SK-N-SH (cell line): Measurements from ENCODE around the gene YIF1B. TPM values are rescaled to one million over a fixed set of nuclear protein-coding genes. Genes with fewer than 3 reads are reported as not detected.

Source experiments
- CTCF ChIA-PET: fragments of 300-600, 350-600 bp; formaldehyde crosslinking; extraction: SDS; loops from one replicate; lab custom pipeline; 2021; lab: Yijun Ruan, JAX
- POLR2A ChIA-PET: fragments of 350-600 bp; sonication (Branson Sonifier 250); formaldehyde crosslinking; extraction: SDS; loops from one replicate; lab custom pipeline; 2020; ENCODE audit warnings: antibody characterized with exemption, inconsistent platforms; lab: Yijun Ruan, JAX
- DNase-seq: peaks from one replicate; pipeline ENCODE4 v3.0.0; 2012
- H2AFZ ChIP-seq: fragments of 200-600 bp; sonication (generic); 2 replicates; pipeline ENCODE4 v1.8.1; 2016; ENCODE audit warnings: antibody characterized with exemption, mild to moderate bottlenecking, low read depth
- H3F3A ChIP-seq: fragments of 200-600 bp; sonication (generic); replicated peaks from 2 replicates; pipeline ENCODE3; 2016; ENCODE audit warnings: antibody characterized with exemption, mild to moderate bottlenecking; ENCODE audit not compliant: insufficient read depth
- H3K27ac ChIP-seq, 2 experiments: fragments of 200-500 bp in 1 of 2; fragments of 200-600 bp in 1 of 2; sonication (Bioruptor generic) in 1 of 2; sonication (generic), shearing (Covaris generic) in 1 of 2; 2 replicates each; pipeline versions ENCODE4 v1.5.1 to v1.6.1; 2014 to 2016; ENCODE audit warnings: low read depth in 2 of 2, inconsistent platforms in 1 of 2, low read length in 1 of 2, mild to moderate bottlenecking in 1 of 2, mixed read lengths in 1 of 2
- H3K27me3 ChIP-seq: fragments of 200-600 bp; sonication (generic), shearing (Covaris generic); 2 replicates; pipeline ENCODE4 v1.6.1; 2016; ENCODE audit warnings: mixed run types; ENCODE audit not compliant: insufficient read depth
- H3K36me3 ChIP-seq, 2 experiments: fragments of 200-500 bp in 1 of 2; fragments of 200-600 bp in 1 of 2; sonication (Bioruptor generic) in 1 of 2; sonication (generic) in 1 of 2; replicated peaks in 1 of 2; 2 replicates each; pipeline versions ENCODE3 to v1.5.1; 2014 to 2016; ENCODE audit warnings: low read length in 1 of 2, mild to moderate bottlenecking in 1 of 2; ENCODE audit not compliant: insufficient read depth in 2 of 2, control insufficient read depth in 1 of 2
- H3K4me1 ChIP-seq, 2 experiments: fragments of 200-500 bp in 1 of 2; fragments of 200-600 bp in 1 of 2; sonication (Bioruptor generic) in 1 of 2; sonication (generic), shearing (Covaris generic) in 1 of 2; 2 replicates each; pipeline versions ENCODE4 v1.5.1 to v1.6.1; 2014 to 2016; ENCODE audit warnings: low read depth in 1 of 2, low read length in 1 of 2, mixed run types in 1 of 2; ENCODE audit not compliant: insufficient read depth in 2 of 2, control insufficient read depth in 1 of 2
- H3K4me2 ChIP-seq: fragments of 200-600 bp; sonication (generic), shearing (Covaris generic); 2 replicates; pipeline ENCODE4 v1.6.1; 2017; ENCODE audit warnings: mixed run types
- H3K4me3 ChIP-seq, 2 experiments: fragments of 200-500 bp in 1 of 2; fragments of 200-600 bp in 1 of 2; sonication (Bioruptor generic) in 1 of 2; sonication (generic), shearing (Covaris generic) in 1 of 2; 2 replicates each; pipeline versions ENCODE4 v1.5.1 to v1.8.1; 2014 to 2016; ENCODE audit warnings: low read depth in 2 of 2, inconsistent platforms in 1 of 2, low read length in 1 of 2, mild to moderate bottlenecking in 1 of 2, mixed read lengths in 1 of 2, moderate library complexity in 1 of 2
- H3K79me2 ChIP-seq: fragments of 200-600 bp; sonication (generic); 2 replicates; pipeline ENCODE4 v1.8.1; 2017; ENCODE audit warnings: mild to moderate bottlenecking; ENCODE audit not compliant: insufficient read depth
- H3K9ac ChIP-seq: fragments of 200-600 bp; sonication (generic); 2 replicates; pipeline ENCODE4 v1.6.1; 2017; ENCODE audit warnings: mixed run types
- H3K9me2 ChIP-seq: fragments of 200-600 bp; sonication (generic); 2 replicates; pipeline ENCODE4 v1.6.1; 2017; ENCODE audit warnings: mixed run types
- H3K9me3 ChIP-seq: fragments of 200-600 bp; sonication (generic); 2 replicates; pipeline ENCODE4 v1.6.1; 2017; ENCODE audit warnings: mixed run types, mild to moderate bottlenecking, moderate library complexity
- H4K20me1 ChIP-seq: fragments of 200-600 bp; sonication (generic); 2 replicates; pipeline ENCODE4 v1.6.1; 2017; ENCODE audit warnings: mild to moderate bottlenecking, mixed run types; ENCODE audit not compliant: insufficient read depth
- CTCF ChIP-seq: fragments of 200-600 bp; sonication (generic); IDR thresholded peaks from 2 replicates; pipeline ENCODE4 v1.6.1; 2017; ENCODE audit warnings: antibody characterized with exemption, mild to moderate bottlenecking, moderate library complexity
- ELF1 ChIP-seq: IDR thresholded peaks from 2 replicates; pipeline ENCODE4 v1.4.0; 2012
- EZH2phosphoT487 ChIP-seq: fragments of 200-600 bp; sonication (generic); IDR thresholded peaks from 2 replicates; pipeline ENCODE4 v1.6.1; 2017; ENCODE audit warnings: low read depth, mixed run types, mild to moderate bottlenecking, antibody characterized with exemption, moderate library complexity, borderline replicate concordance
- FOSL2 ChIP-seq: IDR thresholded peaks from 2 replicates; pipeline ENCODE4 v1.4.0; 2012; ENCODE audit warnings: low read depth, mild to moderate bottlenecking, moderate library complexity, borderline replicate concordance
- GABPA ChIP-seq: IDR thresholded peaks from 2 replicates; pipeline ENCODE4 v1.4.0; 2012; ENCODE audit warnings: low read depth, mild to moderate bottlenecking
- JUND ChIP-seq: IDR thresholded peaks from 2 replicates; pipeline ENCODE4 v1.4.0; 2012
- MEF2A ChIP-seq: IDR thresholded peaks from 2 replicates; pipeline ENCODE4 v1.4.0; 2012; ENCODE audit warnings: low read depth, borderline replicate concordance
- MXI1 ChIP-seq: IDR thresholded peaks from 2 replicates; pipeline ENCODE4 v1.6.1; 2012; ENCODE audit warnings: mild to moderate bottlenecking, low read depth, low read length, improper control_type of control experiment
- POLR2AphosphoS5 ChIP-seq: IDR thresholded peaks from 2 replicates; pipeline ENCODE4 v1.6.1; 2012; ENCODE audit warnings: low read depth, low read length
- RCOR1 ChIP-seq: fragments of 150-350 bp; IDR thresholded peaks from 2 replicates; pipeline ENCODE4 v1.6.1; 2017; ENCODE audit warnings: antibody characterized with exemption, low read length
- REST ChIP-seq: IDR thresholded peaks from 2 replicates; pipeline ENCODE4 v1.6.1; 2012; ENCODE audit warnings: mild to moderate bottlenecking, low read depth, low read length, moderate library complexity
- RXRA ChIP-seq: IDR thresholded peaks from 2 replicates; pipeline ENCODE4 v1.4.0; 2012; ENCODE audit warnings: low read depth, mild to moderate bottlenecking, borderline replicate concordance
- SIN3A ChIP-seq: IDR thresholded peaks from 2 replicates; pipeline ENCODE4 v1.6.1; 2012; ENCODE audit warnings: low read depth, mild to moderate bottlenecking, low read length, moderate library complexity, borderline replicate concordance
- SMC3 ChIP-seq: IDR thresholded peaks from 2 replicates; pipeline ENCODE4 v1.6.1; 2012; ENCODE audit warnings: low read depth, low read length, improper control_type of control experiment
- TAF1 ChIP-seq: IDR thresholded peaks from 2 replicates; pipeline ENCODE4 v1.6.1; 2012; ENCODE audit warnings: low read depth, mild to moderate bottlenecking, low read length, moderate library complexity, borderline replicate concordance
- TCF12 ChIP-seq: IDR thresholded peaks from 2 replicates; pipeline ENCODE4 v1.4.0; 2012
- USF1 ChIP-seq: IDR thresholded peaks from 2 replicates; pipeline ENCODE4 v1.4.0; 2012; ENCODE audit warnings: low read depth, borderline replicate concordance
- USF2 ChIP-seq: fragments of 150-350 bp; IDR thresholded peaks from 2 replicates; pipeline ENCODE4 v1.6.1; 2017; ENCODE audit warnings: antibody characterized with exemption, low read length, low read depth, borderline replicate concordance
- ZBTB33 ChIP-seq: IDR thresholded peaks from 2 replicates; pipeline ENCODE4 v1.4.0; 2012; ENCODE audit warnings: low read depth, borderline replicate concordance
- WGBS: methylation state at CpG from one replicate; pipeline ENCODE4 v1.1.6; 2017; ENCODE audit warnings: low lambda C conversion rate; 5-methylcytosine and 5-hydroxymethylcytosine counted together
- polyA plus RNA-seq, 3 experiments: library from polyadenylated mRNA; depleted of rRNA; stranded (reverse); fragments of >200 nt; gene quantifications; 2 replicates each; pipeline ENCODE4 v1.2.3, GENCODE V29; 2012

The YIF1B gene
- polyA plus RNA-seq, 1 of the 3 experiments (the other 2 are of a cell fraction): 121 TPM

GRCh38 chr19:38291855-38292254 lies 23.9 kb downstream of the YIF1B start:
- Histone ChIP-seq H3K36me3 (no peaks in the 10 kb centered on the region), H3K9ac (no peak overlapping the region), H3K27ac (no peak overlapping the region), H2AFZ (no peak overlapping the region), H3K4me2 (no peak overlapping the region), H3K79me2 (no peaks in the 10 kb centered on the region), H3F3A (no peaks in the 10 kb centered on the region), H4K20me1 (no peaks in the 10 kb centered on the region), H3K9me3 (no peaks in the 10 kb centered on the region), H3K4me3 (no peak overlapping the region), H3K9me2 (no peaks in the 10 kb centered on the region), H3K27me3 (no peaks in the 10 kb centered on the region), H3K4me1 (peaks cover 0 to 14% of the 10 kb centered on the region in 2 experiments; a peak in 1 of 4 replicates)
- WGBS: 86% methylated on average over 15 of the region's 15 CpGs
- CTCF ChIA-PET: no interaction called here
- POLR2A ChIA-PET: no interaction called here
- DNase-seq: no peak
- TF ChIP-seq JUND (no peak), SIN3A (no peak), RXRA (no peak), SMC3 (no peak), TAF1 (no peak), MXI1 (no peak), USF2 (no peak), EZH2phosphoT487 (no peak), ELF1 (no peak), POLR2AphosphoS5 (no peak)

- H3K4me2 ChIP-seq: no peak overlapping the region
- 0 out of 2 replicates have a peak overlapping the region, but pooled peaks have one; percentile 19 for H3K9ac ChIP-seq
- DNase-seq: no peak
- ChIA-PET POLR2A (no interaction called here), CTCF (no interaction called here)
- H2AFZ ChIP-seq: 0 out of 2 replicates have a peak overlapping the region, but pooled peaks have one; percentile 50
- H3K36me3 ChIP-seq: no peaks in the 10 kb centered on the region
- H3K27me3 ChIP-seq: no peaks in the 10 kb centered on the region
- 66% methylated on average over 11 of the region's 13 CpGs for WGBS
- no peaks in the 10 kb centered on the region for H3K9me2 ChIP-seq
- no peak overlapping the region for H3K27ac ChIP-seq
- H3K4me1 ChIP-seq: peaks cover 0 to 17% of the 10 kb centered on the region in 2 experiments; a peak in 1 of 4 replicates
- no peaks in the 10 kb centered on the region for H4K20me1 ChIP-seq
- no peaks in the 10 kb centered on the region for H3K9me3 ChIP-seq
- H3K4me3 ChIP-seq: no peak overlapping the region
- H3F3A ChIP-seq: no peaks in the 10 kb centered on the region
- no peaks in the 10 kb centered on the region for H3K79me2 ChIP-seq
- TF ChIP-seq USF1 (no peak), RXRA (no peak), RCOR1 (no peak), REST (no peak), MEF2A (no peak), CTCF (no peak), ZBTB33 (no peak), FOSL2 (peak; percentile 22; the same call in 1 of the 2 replicates), TCF12 (peak; percentile 37; the same call in 1 of the 2 replicates), GABPA (no peak)
These were observed 25.1 kb downstream of the YIF1B start for GRCh38 chr19:38290631-38291147.
